Mucosa of descending colon (tissue), 3 donors: ENCODE data around the gene ZNF700. TPM values are rescaled to one million over a fixed set of nuclear protein-coding genes. Genes with fewer than 3 reads are reported as not detected.
"Not testable (repeated sequence)": the region's sequence is repeated elsewhere in the genome, so short reads cannot be mapped to it uniquely, and the experiment has no call there.

Source experiments
- ATAC-seq: fragments of 200-7000 bp; cut with Tn5 transposase; one replicate; pipeline ENCODE4 v1.9.1; 2020; ENCODE audit warnings: mild to moderate bottlenecking, moderate library complexity
- DNase-seq, 3 donors: peaks; one replicate each; pipeline ENCODE4 v3.0.0-alpha.2; 2020
- H3K36me3 ChIP-seq: fragments of 200-600 bp; one replicate; pipeline ENCODE4 v1.8.0; 2021; ENCODE audit warnings: low read depth, mild to moderate bottlenecking
- H3K4me1 ChIP-seq: fragments of 200-600 bp; one replicate; pipeline ENCODE4 v1.8.0; 2021; ENCODE audit warnings: low read depth, mild to moderate bottlenecking
- H3K4me3 ChIP-seq: fragments of 200-600 bp; one replicate; pipeline ENCODE4 v1.8.0; 2021; ENCODE audit warnings: mild to moderate bottlenecking
- H3K9me3 ChIP-seq: fragments of 200-600 bp; one replicate; pipeline ENCODE4 v1.8.0; 2021; ENCODE audit warnings: mild to moderate bottlenecking
- CTCF ChIP-seq: fragments of 200-600 bp; IDR thresholded peaks from one replicate; pipeline ENCODE4 v1.8.0; 2022; ENCODE audit warnings: antibody characterized with exemption, mild to moderate bottlenecking
- intact Hi-C, 2 donors: fragments of 100-400 bp; cut with DNase I in 1 of 2; cut with micrococcal nuclease in 1 of 2; formaldehyde crosslinking; loops; one replicate each; pipeline versions ENCODE4 v1.11.0 to v1.11.1; 2022; cut with DNase I, micrococcal nuclease
- total RNA-seq, 3 donors: library from RNA; stranded (reverse); fragmentation: NEBNext Ultra II Directional in 2 of 3; extraction: Animal tissue kit (Norgen Biotek cat#: 25700) in 2 of 3; gene quantifications; one replicate each; pipeline versions ENCODE4 v1.2.1 to v1.2.4, GENCODE V29; 2021 to 2023
- donor health status: DM: no; HTN: no; CAD: no; lungs with moderate emphysema.
- donor health status: DM: no; HTN: no; CAD: no.
- donor health status: DM: no; HTN: yes; CAD: no.

The ZNF700 gene
- total RNA-seq, 3 donors from 2014 or later = 16.3 to 25.2 (median 17.1) TPM

DNA sequence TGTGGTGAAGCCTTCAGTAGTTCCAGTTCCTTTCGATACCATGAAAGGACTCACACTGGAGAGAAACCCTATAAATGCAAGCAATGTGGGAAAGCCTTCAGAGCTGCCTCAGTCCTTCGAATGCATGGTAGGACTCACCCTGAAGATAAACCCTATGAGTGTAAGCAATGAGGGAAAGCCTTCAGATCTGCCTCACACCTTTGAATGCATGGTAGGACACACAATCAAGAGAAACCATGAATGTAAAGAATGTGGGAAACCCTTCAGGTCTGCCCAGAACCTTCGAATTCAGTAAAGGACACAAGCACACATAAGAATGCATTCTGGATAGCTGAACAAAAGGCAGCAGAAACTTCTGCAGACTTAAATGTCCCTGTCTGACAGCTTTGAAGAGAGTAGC, 19.0 kb upstream of the ZNF700 start:
- peaks cover 94% of the 10 kb centered on the region for H3K9me3 ChIP-seq
- intact Hi-C loops = no loop called here
- no peak for ATAC-seq

GRCh38 chr19:11911937-11912336, 13.0 kb upstream of the ZNF700 start:
- intact Hi-C loops, H3K4me3 ChIP-seq, DNase-seq, H3K36me3 ChIP-seq, H3K4me1 ChIP-seq, ATAC-seq: not testable (repeated sequence)
- H3K9me3 ChIP-seq = peaks cover 85% of the 10 kb centered on the region

More for the DNA sequence above, 19.0 kb upstream of the ZNF700 start:
- no peak for TF ChIP-seq CTCF
- DNase-seq = no peak
- Histone ChIP-seq H3K36me3 (peaks cover 21% of the 10 kb centered on the region), H3K4me1 (no peaks in the 10 kb centered on the region), H3K4me3 (no peak overlapping the region)

- peak; percentile 29 for ATAC-seq
- H3K4me3 ChIP-seq, intact Hi-C loops, H3K36me3 ChIP-seq, H3K4me1 ChIP-seq, DNase-seq: not testable (repeated sequence)
- peaks cover 60% of the 10 kb centered on the region for H3K9me3 ChIP-seq
These were observed 10.4 kb upstream of the ZNF700 start for GRCh38 chr19:11914417-11915051.

- intact Hi-C loops = no loop called here
- no peaks in the 10 kb centered on the region for H3K36me3 ChIP-seq
- no peaks in the 10 kb centered on the region for H3K9me3 ChIP-seq
- DNase-seq = no peak
- peaks cover 10% of the 10 kb centered on the region for H3K4me1 ChIP-seq
- H3K4me3 ChIP-seq = no peak overlapping the region
- ATAC-seq = no peak
- no peak for TF ChIP-seq CTCF
These were observed 2.9 kb upstream of the ZNF700 start for GRCh38 chr19:11921852-11922495.

DNA sequence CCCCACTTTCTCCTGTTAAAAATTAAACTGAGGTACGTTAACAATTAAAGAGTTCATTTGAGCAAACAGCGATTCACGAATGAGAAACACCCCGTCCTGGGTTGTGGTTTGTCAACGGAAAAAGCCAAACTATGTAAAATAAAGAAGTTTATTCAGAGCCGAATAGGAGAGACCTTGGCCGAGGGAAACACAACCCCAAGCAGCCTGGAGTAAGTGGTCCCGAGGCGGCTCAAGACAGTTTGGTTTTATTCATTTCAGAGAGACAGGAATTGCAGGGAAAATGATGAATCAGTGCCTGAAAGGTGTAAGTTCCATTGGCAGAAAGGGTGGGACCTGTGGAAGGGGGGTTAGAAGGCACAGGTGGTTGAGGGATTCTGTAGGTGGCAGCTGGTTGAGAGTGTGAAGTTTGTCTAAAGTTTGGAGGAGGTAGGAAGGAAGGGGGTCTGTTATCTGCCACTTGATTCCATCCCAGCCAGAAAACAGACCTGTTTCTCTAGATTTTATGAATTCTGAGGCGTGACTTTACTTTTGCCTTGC, 812 bp downstream of the ZNF700 start:
- intact Hi-C loops = loop anchor here in 1 of 2 donors (2.0 kb wide), 1 partner anchor 63 kb away; no protein-coding TSS in a partner anchor
- H3K4me1 ChIP-seq = peaks cover 10% of the 10 kb centered on the region
- peak overlapping the region; percentile 76 for H3K4me3 ChIP-seq
- not testable (repeated sequence) for H3K9me3 ChIP-seq, ATAC-seq, DNase-seq, H3K36me3 ChIP-seq

GRCh38 chr19:11927227-11927626, 2.3 kb downstream of the ZNF700 start:
- DNase-seq (no peak), ATAC-seq (no peak)
- TF ChIP-seq CTCF = no peak
- Histone ChIP-seq H3K4me3 (no peak overlapping the region), H3K36me3 (no peaks in the 10 kb centered on the region), H3K9me3 (peaks cover 23% of the 10 kb centered on the region), H3K4me1 (peaks cover 10% of the 10 kb centered on the region)
- intact Hi-C loops = no loop called here

- TF ChIP-seq CTCF = no peak
- Histone ChIP-seq H3K4me1 (peaks cover 7% of the 10 kb centered on the region), H3K36me3 (no peaks in the 10 kb centered on the region), H3K4me3 (no peak overlapping the region), H3K9me3 (peaks cover 58% of the 10 kb centered on the region)
- ATAC-seq (no peak), DNase-seq (peak in 1 of 3 donors; percentile 7)
- intact Hi-C loops = no loop called here
These were observed 6.1 kb downstream of the ZNF700 start for GRCh38 chr19:11931051-11931450.
